ENCODE measurements around the gene CNGA3. TPM values are rescaled to one million over a fixed set of nuclear protein-coding genes. Genes with fewer than 3 reads are reported as not detected.

The CNGA3 gene
- total RNA-seq, 1 experiment from 2014 or later, result not detected

Other genes with a start within 250 kb of the CNGA3 start
- 11.3 and 15.2 TPM in 2 replicates for gene INPP4A, start 98.4 kb downstream of the CNGA3 start, total RNA-seq (2014; rRNA removed; shearing (Covaris generic))